ENCODE measurements around the gene ARHGAP15.
A peak's percentile ranks its signal among the peaks of the same experiment; 100 is the strongest.

ARHGAP15 gene

GRCh38 chr2:143417428-143417827 lies 288.2 kb downstream of the ARHGAP15 start:
- no peak for DNase-seq

- no peak for DNase-seq
These were observed 291.1 kb downstream of the ARHGAP15 start for GRCh38 chr2:143420313-143420712.

DNA sequence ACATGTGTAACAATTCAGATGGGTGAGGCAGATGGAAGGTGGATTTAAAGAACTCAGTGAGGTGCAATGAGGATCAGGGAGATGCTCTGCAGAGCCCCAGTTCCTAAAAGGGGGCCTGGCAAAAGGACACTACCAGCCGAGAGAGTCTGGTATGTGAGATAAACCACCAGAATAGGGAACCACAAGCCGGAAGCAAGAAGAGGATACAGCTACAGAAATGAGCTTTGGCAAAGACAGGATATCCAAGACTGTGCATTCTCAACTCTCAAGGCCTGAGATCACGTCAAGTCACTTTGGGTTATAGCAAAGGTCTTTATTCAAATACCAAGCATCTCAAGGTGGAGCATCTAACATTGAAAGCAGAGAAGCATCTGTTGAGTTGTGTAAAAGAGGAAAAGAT lies 293.5 kb downstream of the ARHGAP15 start:
- DNase-seq, result no peak

DNA sequence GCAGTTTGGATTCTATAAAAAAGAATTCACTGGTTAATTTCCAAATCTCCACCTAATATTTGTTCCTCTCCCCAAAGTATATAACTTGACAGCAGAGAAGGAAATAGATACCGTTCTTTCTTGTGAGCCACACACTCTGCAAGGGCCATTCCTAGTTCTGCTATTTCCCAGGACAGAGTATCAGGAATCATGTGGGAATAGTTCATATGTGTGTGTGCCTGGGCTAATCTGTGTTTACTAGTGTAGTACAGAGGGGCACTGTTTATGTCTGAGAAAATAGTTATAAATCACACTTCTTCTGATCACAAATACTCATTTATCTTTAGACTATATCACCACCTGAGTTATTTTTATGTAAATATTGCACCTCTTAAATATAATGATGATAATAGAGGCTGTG lies 296.7 kb downstream of the ARHGAP15 start:
- DNase-seq, result no peak

- no peak for DNase-seq
These were observed 297.1 kb downstream of the ARHGAP15 start for GRCh38 chr2:143426296-143426695.

- DNase-seq, result peak; percentile 18 to 25
These were observed 299.5 kb downstream of the ARHGAP15 start for GRCh38 chr2:143428700-143429099.

DNA sequence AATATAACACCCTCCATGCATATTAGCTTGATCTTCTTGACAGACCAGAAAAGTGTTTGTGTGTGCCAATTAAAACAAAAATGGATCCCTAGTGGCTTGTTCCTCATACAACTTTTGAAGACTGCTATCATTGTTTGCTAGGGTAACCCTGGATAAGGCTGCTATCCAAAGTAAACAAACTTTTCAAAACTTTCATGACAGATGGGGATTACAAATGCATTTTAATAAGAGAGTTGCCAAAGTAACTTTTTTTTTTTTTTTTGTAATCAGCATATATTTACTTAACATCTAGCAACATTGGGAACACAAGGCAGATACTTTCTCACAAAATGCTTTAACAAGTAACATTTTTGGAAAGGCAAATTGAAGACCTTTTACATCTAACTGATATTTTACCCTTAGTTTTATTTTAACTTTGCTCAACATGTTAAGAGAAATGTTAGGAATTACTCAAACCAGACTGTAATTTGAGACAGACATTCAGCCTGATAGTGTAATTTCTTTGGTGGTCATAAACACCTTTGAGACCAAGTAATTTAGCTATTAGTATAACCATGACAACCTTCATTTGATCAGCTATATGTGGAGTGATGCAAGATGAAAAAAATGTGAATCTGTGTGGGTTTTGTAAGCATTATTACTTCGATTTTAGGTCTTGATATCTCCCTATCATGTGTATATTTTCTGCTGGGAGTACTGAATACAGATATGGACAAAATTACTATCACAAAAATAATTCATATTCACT lies 300.9 kb downstream of the ARHGAP15 start:
- no peak for DNase-seq

DNA sequence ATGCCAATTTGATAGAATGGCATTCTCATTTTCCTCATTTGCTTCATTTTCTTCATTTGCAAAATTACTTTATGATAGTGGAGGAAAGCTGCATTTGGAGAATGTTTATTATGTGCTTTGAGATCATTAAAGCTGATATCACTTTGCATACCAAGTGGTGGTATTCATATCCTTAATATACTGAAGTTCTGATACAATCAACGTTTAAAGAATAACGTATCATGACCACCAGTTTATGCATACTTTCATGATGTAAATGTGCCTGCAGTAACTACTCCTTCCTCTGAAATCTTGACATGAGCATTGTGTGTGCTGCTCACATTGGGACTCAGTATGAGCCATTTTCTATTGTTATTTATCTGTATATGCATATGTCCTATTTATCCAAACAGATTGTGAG lies 302.1 kb downstream of the ARHGAP15 start:
- DNase-seq, result no peak

- no peak for DNase-seq
These were observed 304.0 kb downstream of the ARHGAP15 start for GRCh38 chr2:143433251-143433650.

DNA sequence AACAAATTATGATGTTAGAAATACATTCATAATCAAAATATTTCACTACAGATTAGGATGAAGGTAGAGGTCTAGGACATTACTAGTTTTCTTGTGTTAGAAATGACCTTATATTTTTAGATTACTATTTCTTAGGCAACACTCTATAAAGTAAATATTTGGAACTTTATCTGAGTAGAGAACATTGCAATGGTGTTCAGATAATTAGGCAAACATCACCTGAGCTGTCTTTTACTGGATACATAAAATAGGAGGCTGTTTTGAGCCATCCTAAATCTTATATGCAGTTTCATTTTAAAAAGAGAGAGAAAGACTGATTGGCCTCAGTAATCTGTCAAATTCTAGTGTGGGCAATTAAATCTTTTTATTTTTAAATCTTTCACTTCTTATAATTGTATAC lies 304.6 kb downstream of the ARHGAP15 start:
- DNase-seq, result no peak

DNA sequence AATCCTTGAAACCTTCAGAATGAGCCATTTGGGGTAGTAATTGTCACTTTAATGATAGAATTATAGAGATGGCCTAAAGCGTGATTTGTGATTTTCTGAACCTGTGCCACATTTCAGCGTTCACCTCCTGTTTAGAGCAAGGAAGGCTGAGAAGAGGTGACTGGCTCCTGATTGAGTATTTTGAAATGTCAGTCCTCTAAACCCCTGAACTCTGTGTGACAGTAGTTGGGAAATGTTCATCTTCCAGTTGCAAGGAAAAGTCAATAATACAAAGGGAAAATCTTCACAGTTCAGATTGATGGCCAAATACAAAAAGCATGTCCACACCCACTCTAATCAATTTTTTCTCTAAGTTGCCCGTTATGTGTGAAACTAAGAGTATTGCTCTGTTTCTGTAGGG lies 305.2 kb downstream of the ARHGAP15 start:
- DNase-seq, result no peak

DNA sequence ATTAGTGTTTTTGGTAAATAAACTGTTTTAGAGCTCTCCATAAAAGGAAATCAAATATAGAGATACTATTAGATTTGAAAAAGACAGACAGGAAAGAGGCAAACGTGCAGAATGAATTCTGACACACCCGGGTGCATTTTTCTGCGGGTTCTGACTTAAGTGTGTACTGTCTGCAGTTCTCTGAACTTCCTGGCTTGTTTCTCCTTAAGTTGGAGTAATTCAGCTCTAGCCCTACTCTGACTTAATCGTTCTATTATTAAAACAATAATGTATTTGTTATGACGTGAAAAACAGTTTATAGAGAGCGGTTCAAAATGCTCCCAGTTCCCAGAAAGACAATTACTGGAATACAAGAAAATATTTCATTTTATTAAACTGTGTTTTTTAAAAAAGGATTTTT lies 305.9 kb downstream of the ARHGAP15 start:
- DNase-seq, result no peak

DNA sequence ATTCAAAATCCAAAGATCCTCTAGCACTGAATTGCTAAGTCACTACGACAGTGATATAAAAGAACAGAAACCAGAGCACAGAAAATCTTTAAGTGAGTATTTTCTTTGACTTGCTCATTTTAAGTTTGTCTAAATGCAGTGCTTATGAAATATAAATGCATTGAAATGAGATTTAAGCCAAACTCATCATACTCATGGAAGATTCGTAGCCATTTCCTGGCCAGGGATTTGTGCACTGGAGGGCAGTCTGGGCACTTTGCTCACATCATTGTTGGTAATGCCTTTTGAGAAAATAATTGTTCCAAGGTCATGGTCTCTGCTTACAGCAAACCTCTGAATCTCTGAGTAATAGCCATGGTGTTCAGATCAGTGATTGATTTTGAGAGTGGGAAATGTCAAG lies 307.7 kb downstream of the ARHGAP15 start:
- no peak for DNase-seq

GRCh38 chr2:143440411-143441012 lies 311.3 kb downstream of the ARHGAP15 start:
- DNase-seq, result no peak

GRCh38 chr2:143442193-143442592 lies 313.0 kb downstream of the ARHGAP15 start:
- no peak for DNase-seq

DNA sequence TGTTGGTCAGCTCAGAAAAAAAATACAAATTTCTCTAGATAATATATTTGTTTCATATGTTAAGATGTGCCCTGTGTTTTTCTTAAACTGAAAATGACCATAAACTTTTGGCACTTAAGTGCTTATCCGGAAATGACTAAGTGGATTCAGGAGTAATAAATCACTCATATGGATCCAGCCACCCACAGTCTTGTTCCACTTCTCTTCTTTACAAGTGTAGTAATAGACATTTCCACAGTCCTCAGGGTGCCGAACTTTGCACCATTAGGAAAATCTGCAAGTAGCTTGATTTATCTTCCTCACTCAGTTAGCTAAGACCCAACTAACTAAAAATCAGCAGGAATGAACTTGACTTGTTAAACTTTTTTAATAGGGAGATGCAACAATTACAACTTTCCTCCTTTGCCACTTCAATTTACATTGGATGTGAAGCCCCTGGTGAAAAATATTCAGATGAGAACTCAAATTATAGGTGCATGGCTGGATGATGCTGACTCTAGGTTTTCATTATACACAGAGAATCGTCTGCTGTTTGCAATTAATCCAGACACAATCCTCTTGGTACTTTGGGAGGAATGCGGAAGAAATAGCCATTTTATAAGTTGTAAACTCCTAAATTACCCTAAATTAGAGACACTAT lies 322.5 kb downstream of the ARHGAP15 start:
- DNase-seq, result no peak

DNA sequence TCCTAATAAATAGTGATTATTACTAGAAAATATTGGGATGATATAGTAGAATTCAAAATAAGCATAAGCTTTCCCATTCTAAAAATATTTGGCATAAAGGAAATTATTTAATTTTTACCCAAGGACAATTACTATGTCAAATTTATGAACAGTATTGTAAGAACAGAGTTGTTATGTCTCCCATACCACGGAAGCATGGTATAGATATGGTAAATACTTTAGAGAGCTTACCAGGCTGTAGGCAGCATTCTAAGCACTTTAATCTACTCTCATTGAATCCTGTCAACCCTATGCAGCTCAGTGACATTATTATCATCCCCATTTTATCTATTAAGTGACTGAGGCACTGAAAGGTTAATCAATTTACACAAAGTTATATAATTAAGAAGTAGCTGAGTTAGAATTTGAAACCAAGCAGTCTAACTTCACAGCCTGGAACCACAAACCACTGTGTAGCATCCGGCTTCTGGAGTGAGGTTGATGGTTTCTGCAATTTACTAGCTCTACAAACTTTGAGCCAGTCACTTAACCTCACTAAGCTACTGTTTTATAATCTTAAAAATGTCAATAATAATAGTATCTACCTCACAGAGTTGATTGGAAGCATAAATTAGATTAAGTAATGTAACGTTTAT lies 323.7 kb downstream of the ARHGAP15 start:
- peak in 1 of 2 experiments; percentile 10 for DNase-seq

GRCh38 chr2:143453981-143454511 lies 324.8 kb downstream of the ARHGAP15 start:
- DNase-seq, result no peak

DNA sequence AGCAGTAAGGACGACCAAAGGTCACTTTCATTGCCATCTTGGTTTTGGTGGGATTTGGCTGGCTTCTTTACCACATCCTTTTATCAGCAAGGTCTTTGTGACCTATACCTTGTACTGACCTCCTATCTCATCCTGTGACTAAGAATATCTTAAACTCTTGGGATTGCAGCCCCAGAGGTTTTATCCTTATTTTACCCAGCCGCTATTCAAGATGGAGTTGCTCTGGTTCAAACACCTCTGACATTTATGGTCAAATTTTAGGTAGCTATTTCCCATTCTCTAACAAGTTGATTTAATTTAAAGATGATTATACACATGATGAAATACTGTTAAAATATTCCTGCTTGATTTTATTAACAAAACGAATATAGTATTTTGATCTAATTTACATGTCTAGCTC lies 326.1 kb downstream of the ARHGAP15 start:
- no peak for DNase-seq

- DNase-seq, result no peak
These were observed 329.3 kb downstream of the ARHGAP15 start for GRCh38 chr2:143458258-143459190.

GRCh38 chr2:143460382-143460781 lies 331.2 kb downstream of the ARHGAP15 start:
- no peak for DNase-seq

- no peak for DNase-seq
These were observed 334.5 kb downstream of the ARHGAP15 start for GRCh38 chr2:143463719-143464118.
